ENCODE data around the gene BPIFB4. TPM values are rescaled to one million over a fixed set of nuclear protein-coding genes. Genes with fewer than 3 reads are reported as not detected.
"Not testable (repeated sequence)": the region's sequence is repeated elsewhere in the genome, so short reads cannot be mapped to it uniquely, and the experiment has no call there.

The BPIFB4 gene
- total RNA-seq, 1 donor from 2014 or later, result not detected

GRCh38 chr20:33119725-33120720 is 40.6 kb downstream of the BPIFB4 start:
- H3K4me3 Mint-ChIP-seq (ENCODE audit: unreplicated experiment), result no peak overlapping the region
- H3K9me3 Mint-ChIP-seq (ENCODE audit: unreplicated experiment), result peaks cover 24% of the 10 kb centered on the region
- Histone ChIP-seq H3K9me3 (ENCODE audit: insufficient read depth, low read depth, low read length) (no peaks in the 10 kb centered on the region), H3K4me2 (ENCODE audit: low read length) (no peak overlapping the region), H3K27me3 (ENCODE audit: insufficient read depth, low read length) (no peaks in the 10 kb centered on the region), H3K27ac (ENCODE audit: low read depth, low read length) (no peak overlapping the region), H3K36me3 (ENCODE audit: insufficient read depth, low read length) (no peaks in the 10 kb centered on the region), H3K9ac (ENCODE audit: low read length) (no peak overlapping the region), H4K20me1 (ENCODE audit: insufficient read depth, low read length) (no peaks in the 10 kb centered on the region), H3K4me1 (ENCODE audit: insufficient read depth, low read length) (no peaks in the 10 kb centered on the region), H3K4me3 (ENCODE audit: insufficient read depth, low read depth, low read length) (no peak overlapping the region), H2AFZ (ENCODE audit: low read depth, low read length) (no peak overlapping the region), H3K79me2 (ENCODE audit: insufficient read depth, low read length) (no peaks in the 10 kb centered on the region)
- peaks cover 29% of the 10 kb centered on the region for H3K27me3 Mint-ChIP-seq (ENCODE audit: low read depth, unreplicated experiment)
- FAIRE-seq (no peak), DNase-seq (ENCODE audit: low read depth) (no peak)
- H3K4me1 Mint-ChIP-seq (ENCODE audit: low read depth, unreplicated experiment), result no peaks in the 10 kb centered on the region
- TF ChIP-seq CTCF (IDR thresholded peaks at IDR 0.05; ENCODE audit: insufficient read depth, low read depth, low read length) (no peak), EZH2 (IDR thresholded peaks at IDR 0.05; ENCODE audit: insufficient read depth, low read length) (no peak)
- H3K27ac Mint-ChIP-seq (ENCODE audit: unreplicated experiment), result no peak overlapping the region
- no peaks in the 10 kb centered on the region for H3K36me3 Mint-ChIP-seq (ENCODE audit: low read depth, unreplicated experiment)

- peaks cover 37% of the 10 kb centered on the region for H3K27me3 Mint-ChIP-seq (ENCODE audit: low read depth, unreplicated experiment)
- no peaks in the 10 kb centered on the region for H3K36me3 Mint-ChIP-seq (ENCODE audit: low read depth, unreplicated experiment)
- Histone ChIP-seq H3K36me3 (ENCODE audit: insufficient read depth, low read length) (no peaks in the 10 kb centered on the region), H3K79me2 (ENCODE audit: insufficient read depth, low read length) (no peaks in the 10 kb centered on the region), H3K4me1 (ENCODE audit: insufficient read depth, low read length) (no peaks in the 10 kb centered on the region), H3K4me2 (ENCODE audit: low read length) (no peak overlapping the region), H4K20me1 (ENCODE audit: insufficient read depth, low read length) (no peaks in the 10 kb centered on the region), H3K9me3 (ENCODE audit: insufficient read depth, low read depth, low read length) (no peaks in the 10 kb centered on the region), H3K27me3 (ENCODE audit: insufficient read depth, low read length) (no peaks in the 10 kb centered on the region), H3K27ac (ENCODE audit: low read depth, low read length) (no peak overlapping the region), H3K4me3 (ENCODE audit: insufficient read depth, low read depth, low read length) (no peak overlapping the region), H3K9ac (ENCODE audit: low read length) (no peak overlapping the region), H2AFZ (ENCODE audit: low read depth, low read length) (no peak overlapping the region)
- H3K9me3 Mint-ChIP-seq (ENCODE audit: unreplicated experiment), result peaks cover 24% of the 10 kb centered on the region
- H3K27ac Mint-ChIP-seq (ENCODE audit: unreplicated experiment), result no peak overlapping the region
- DNase-seq (ENCODE audit: low read depth) (no peak), FAIRE-seq (no peak)
- H3K4me1 Mint-ChIP-seq (ENCODE audit: low read depth, unreplicated experiment), result no peaks in the 10 kb centered on the region
- TF ChIP-seq EZH2 (IDR thresholded peaks at IDR 0.05; ENCODE audit: insufficient read depth, low read length) (no peak), CTCF (IDR thresholded peaks at IDR 0.05; ENCODE audit: insufficient read depth, low read depth, low read length) (no peak)
- H3K4me3 Mint-ChIP-seq (ENCODE audit: unreplicated experiment), result no peak overlapping the region
These were observed 41.5 kb downstream of the BPIFB4 start for GRCh38 chr20:33120934-33121333.

GRCh38 chr20:33122297-33122696 is 42.9 kb downstream of the BPIFB4 start:
- not testable (repeated sequence) for H3K9ac ChIP-seq (ENCODE audit: low read length); H3K4me3 ChIP-seq (ENCODE audit: insufficient read depth, low read depth, low read length); H3K4me2 ChIP-seq (ENCODE audit: low read length); H3K4me3 Mint-ChIP-seq (ENCODE audit: unreplicated experiment); H3K4me1 Mint-ChIP-seq (ENCODE audit: low read depth, unreplicated experiment); H3K27ac ChIP-seq (ENCODE audit: low read depth, low read length); FAIRE-seq; H4K20me1 ChIP-seq (ENCODE audit: insufficient read depth, low read length); H3K79me2 ChIP-seq (ENCODE audit: insufficient read depth, low read length); H3K27me3 ChIP-seq (ENCODE audit: insufficient read depth, low read length); H3K36me3 ChIP-seq (ENCODE audit: insufficient read depth, low read length); H3K36me3 Mint-ChIP-seq (ENCODE audit: low read depth, unreplicated experiment); H3K9me3 ChIP-seq (ENCODE audit: insufficient read depth, low read depth, low read length); DNase-seq (ENCODE audit: low read depth); H3K4me1 ChIP-seq (ENCODE audit: insufficient read depth, low read length); H2AFZ ChIP-seq (ENCODE audit: low read depth, low read length); H3K27ac Mint-ChIP-seq (ENCODE audit: unreplicated experiment)
- peaks cover 43% of the 10 kb centered on the region for H3K27me3 Mint-ChIP-seq (ENCODE audit: low read depth, unreplicated experiment)
- peaks cover 24% of the 10 kb centered on the region for H3K9me3 Mint-ChIP-seq (ENCODE audit: unreplicated experiment)
